Measurements from ENCODE around the gene DNAJA3.
A peak's percentile ranks its signal among the peaks of the same experiment; 100 is the strongest.

DNAJA3 gene

GRCh38 chr16:4425378-4426020, at the start of gene DNAJA3:
Gene DNAJA3 (plus strand): TSS chr16:4425868. CDS start chr16:4425882, 14 bp downstream.
- peak; percentile 44 to 98 (median 92) for DNase-seq

DNA sequence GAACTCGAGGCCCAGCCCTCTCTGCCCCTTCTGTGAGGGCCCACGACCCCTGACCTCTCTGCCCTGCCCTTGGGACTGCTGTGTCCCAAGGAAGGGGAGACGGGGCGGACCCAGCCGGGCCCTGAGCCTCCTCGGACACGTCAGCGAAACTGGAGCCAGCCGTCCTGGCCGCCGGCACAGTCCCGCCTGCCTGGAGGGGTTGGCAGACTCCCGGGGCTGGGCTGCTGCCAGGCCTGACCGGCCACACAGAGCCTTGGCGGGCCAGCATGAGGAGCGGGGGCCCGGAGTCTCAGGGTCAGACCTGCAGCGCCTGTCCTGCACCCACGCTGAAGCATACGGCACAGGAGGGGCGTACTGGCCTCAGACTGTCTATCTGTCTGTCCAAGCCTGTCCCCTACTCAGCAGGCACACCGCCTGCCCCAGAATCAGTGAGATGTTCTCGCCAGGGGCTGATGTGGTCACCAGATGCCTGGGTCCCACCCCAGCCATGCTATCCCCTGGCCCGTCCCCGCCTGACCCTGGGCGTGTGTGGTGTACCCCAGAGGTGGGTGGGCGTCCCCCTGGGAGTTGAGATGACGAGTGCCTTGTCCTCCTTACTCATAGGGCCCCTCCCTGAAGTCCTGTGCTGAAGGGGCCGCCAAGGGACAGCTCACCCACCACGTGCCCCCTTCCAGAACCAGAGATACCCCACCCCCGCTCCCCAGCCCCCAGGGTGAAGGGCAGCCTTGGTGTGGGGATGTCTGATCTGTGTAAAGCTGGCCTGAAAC, 49.4 kb upstream of the DNAJA3 start:
- DNase-seq, result peak in 13 of 14 donors; percentile 29 to 89 (median 73)

- DNase-seq, result no peak
Measured at GRCh38 chr16:4376893-4377572, 48.6 kb upstream of the DNAJA3 start.

GRCh38 chr16:4377573-4378154, 48.0 kb upstream of the DNAJA3 start:
- DNase-seq, result peak in 2 of 14 donors; percentile 12 to 17

DNA sequence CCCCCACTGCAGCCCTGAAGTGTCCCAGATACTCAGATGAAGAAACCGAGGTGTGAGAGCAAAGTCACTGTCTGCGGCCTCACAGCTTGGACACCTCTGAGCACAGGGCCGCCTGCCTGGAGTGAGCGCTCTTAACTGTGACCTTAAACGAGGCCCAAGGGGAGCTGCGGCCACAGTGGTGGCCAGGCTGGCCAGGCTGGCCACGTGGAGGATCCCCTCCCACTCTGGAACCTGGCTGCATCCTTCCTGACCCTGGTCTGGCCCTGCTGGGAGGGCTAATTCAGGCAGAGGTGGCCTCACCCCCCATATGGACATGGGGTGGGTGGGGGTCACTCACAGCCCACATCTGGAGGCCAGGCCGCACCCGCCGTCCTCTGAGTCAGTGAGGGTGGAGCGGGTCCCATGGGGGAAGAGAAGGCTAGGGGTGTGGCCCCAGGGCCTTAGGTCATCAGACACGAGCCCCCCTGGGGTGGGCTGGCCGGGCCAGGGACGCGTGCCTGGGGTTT, 47.5 kb upstream of the DNAJA3 start:
- no peak for DNase-seq

- no peak for DNase-seq
Measured at GRCh38 chr16:4378999-4379690, 46.5 kb upstream of the DNAJA3 start.

GRCh38 chr16:4380119-4381063, 45.3 kb upstream of the DNAJA3 start:
- no peak for DNase-seq

- DNase-seq, result peak in 9 of 14 donors; percentile 15 to 77 (median 39)
Measured at GRCh38 chr16:4381072-4381934, 44.4 kb upstream of the DNAJA3 start.

DNA sequence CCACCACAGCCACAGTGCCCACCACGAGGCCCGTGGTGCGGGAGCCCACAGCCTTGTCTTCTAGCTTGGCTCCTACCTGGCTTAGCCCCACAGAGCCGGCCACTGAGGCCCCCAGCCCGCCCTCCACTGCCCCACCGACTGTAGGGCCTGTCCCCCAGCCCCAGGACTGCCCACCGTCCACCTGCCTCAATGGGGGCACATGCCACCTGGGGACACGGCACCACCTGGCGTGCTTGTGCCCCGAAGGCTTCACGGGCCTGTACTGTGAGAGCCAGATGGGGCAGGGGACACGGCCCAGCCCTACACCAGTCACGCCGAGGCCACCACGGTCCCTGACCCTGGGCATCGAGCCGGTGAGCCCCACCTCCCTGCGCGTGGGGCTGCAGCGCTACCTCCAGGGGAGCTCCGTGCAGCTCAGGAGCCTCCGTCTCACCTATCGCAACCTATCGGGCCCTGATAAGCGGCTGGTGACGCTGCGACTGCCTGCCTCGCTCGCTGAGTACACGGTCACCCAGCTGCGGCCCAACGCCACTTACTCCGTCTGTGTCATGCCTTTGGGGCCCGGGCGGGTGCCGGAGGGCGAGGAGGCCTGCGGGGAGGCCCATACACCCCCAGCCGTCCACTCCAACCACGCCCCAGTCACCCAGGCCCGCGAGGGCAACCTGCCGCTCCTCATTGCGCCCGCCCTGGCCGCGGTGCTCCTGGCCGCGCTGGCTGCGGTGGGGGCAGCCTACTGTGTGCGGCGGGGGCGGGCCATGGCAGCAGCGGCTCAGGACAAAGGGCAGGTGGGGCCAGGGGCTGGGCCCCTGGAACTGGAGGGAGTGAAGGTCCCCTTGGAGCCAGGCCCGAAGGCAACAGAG, 43.5 kb upstream of the DNAJA3 start:
- DNase-seq, result no peak

DNA sequence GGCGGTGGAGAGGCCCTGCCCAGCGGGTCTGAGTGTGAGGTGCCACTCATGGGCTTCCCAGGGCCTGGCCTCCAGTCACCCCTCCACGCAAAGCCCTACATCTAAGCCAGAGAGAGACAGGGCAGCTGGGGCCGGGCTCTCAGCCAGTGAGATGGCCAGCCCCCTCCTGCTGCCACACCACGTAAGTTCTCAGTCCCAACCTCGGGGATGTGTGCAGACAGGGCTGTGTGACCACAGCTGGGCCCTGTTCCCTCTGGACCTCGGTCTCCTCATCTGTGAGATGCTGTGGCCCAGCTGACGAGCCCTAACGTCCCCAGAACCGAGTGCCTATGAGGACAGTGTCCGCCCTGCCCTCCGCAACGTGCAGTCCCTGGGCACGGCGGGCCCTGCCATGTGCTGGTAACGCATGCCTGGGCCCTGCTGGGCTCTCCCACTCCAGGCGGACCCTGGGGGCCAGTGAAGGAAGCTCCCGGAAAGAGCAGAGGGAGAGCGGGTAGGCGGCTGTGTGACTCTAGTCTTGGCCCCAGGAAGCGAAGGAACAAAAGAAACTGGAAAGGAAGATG, 42.8 kb upstream of the DNAJA3 start:
- DNase-seq, result no peak

DNA sequence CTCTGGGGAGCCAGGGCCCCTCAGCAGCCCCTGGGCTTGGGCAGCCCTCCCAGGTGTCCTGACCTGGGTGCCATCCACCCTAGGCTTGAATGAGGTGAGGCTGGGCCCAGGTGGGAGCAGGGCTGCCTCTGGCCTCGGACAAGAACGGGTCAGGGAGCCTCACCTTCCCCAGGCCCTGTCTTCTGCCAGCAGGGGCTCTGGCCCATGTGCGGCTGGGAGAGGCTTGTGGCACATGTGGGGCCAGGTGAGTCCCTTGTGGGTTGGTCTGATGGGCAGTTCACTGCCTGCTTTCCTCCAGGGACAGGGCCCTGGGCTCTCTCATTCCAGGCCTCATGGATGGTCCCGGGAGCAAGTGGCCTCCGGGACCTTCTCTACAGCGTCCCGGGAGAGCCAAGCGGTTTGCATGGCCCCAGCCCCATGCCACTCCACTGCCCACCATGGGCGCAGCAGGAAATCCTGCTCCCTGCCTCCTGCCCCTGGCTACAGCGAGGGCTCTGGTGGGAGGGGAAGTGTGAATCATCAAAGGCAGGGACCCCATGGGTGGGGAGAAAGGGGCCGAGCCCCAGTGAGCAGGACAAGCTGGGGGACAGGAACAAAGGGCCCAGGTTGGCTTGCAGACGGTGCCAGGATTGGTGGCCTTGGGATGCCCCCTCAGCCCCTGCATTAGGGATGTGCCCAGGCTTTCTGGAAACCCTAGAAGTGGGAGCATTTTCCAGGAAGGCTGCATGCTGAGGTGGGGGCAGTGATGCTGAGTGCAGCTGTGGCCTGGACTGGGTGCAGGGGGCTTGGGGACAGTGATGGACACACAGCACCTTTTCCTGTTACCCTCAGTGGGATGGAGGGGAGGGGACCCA, 41.9 kb upstream of the DNAJA3 start:
- no peak for DNase-seq

- peak in 1 of 14 donors; percentile 32 for DNase-seq
Measured at GRCh38 chr16:4384509-4384942, 41.1 kb upstream of the DNAJA3 start.

GRCh38 chr16:4385066-4385788, 40.4 kb upstream of the DNAJA3 start:
- no peak for DNase-seq

DNA sequence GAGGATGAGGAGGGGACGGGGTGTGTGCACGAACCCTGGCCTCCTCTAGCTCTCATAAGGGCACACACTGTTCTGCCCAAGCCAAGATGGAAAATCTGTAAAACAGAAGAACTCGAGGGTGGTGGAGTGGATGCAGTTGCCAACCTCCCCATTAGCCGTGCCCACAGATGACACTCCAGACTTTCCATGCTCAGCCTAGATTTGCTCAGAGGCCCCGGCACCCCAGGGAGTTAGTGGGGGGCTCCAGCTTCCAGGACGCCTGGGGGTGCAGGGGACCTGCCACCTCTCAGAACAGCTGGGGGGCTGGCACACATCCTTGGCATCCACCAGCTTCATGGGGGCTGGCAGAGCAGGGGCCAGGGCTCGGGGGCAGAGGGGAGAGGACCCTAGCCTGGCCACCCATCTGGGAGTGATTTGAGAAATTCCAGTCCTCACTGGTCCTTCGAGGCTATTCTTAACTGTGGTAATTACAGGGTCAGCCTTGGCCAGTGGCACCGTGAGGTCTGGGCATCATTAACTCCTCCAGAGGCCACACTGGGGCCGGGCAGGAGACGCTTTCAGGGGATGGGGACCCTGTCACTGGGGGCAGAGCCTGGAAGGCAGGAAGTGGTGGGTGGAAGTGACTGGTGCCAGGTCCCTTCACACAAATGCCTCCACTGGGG, 39.7 kb upstream of the DNAJA3 start:
- DNase-seq, result no peak

DNA sequence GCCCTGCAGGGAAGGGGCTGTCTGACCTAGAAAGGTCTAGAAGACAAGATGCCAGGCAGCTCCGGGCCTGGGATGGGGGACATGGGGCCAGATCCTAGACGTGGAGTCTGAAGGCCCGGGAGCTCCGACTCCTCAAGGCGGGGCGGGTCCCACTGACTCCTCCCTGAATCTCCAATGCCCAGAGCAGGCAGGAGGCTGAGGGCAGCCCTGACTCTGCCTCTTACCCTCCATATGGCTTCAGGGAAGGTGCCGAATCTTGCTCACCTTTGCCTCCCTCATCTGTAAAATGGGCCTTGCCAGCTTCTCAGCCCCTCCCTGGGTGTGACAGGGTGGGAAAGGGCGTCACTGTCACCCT, 39.2 kb upstream of the DNAJA3 start:
- no peak for DNase-seq

DNA sequence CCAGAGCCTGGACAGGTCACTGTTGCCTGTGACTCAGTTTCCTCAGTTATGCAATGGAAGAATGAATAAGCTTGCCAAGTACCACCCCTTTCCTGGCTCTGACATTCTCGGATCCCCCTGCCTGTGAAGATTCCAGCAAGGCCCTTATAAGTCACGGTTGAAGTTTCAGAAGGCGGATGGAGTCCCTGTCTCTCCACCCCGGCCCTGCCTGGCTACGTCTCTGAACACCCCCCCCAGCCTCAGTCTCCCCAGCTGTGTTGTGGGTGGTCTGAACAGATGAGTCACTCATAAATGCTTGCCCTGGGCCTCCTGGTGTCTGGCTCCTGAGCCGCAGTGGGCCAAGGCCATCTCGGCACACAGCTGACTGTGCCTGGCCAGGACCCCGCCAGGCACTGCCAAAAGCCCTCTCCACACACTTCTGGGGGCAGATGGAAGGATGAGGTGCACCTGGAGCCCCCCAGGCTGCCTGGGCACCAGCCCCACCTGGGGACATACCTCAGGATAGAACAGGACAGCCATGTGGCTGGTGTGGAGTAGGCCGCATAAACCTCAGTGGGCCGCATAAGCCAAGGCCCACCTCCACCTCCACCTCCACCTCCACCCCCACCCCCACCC, 38.6 kb upstream of the DNAJA3 start:
- DNase-seq, result no peak
